OCI-LY7 (cell line): ENCODE data around the gene RAPGEF2. TPM values are rescaled to one million over a fixed set of nuclear protein-coding genes. Genes with fewer than 3 reads are reported as not detected.
"Not testable (repeated sequence)": the region's sequence is repeated elsewhere in the genome, so short reads cannot be mapped to it uniquely, and the experiment has no call there.

Experiments
- BruUV-seq: library from RNA; stranded (reverse); fragments of 400-500 nt; replicated peaks from 2 replicates; lab custom pipeline; 2021; lab: Mats Ljungman, UMichigan
- CTCF ChIA-PET: fragments of 300-600 bp; sonication (Branson Sonifier 250); formaldehyde crosslinking; loops from one replicate; lab custom pipeline; 2022; ENCODE audit warnings: antibody characterized with exemption; ENCODE audit not compliant: unreplicated experiment; lab: Charles Lee
- POLR2A ChIA-PET: fragments of 300-600 bp; sonication (Branson Sonifier 250); formaldehyde crosslinking; loops from one replicate; lab custom pipeline; 2022; ENCODE audit warnings: antibody characterized with exemption; lab: Charles Lee
- DNase-seq: peaks from one replicate; pipeline ENCODE4 v3.0.0-alpha.2; 2015; ENCODE audit warnings: low spot score
- H2AFZ ChIP-seq: fragments of 200-600 bp; sonication (generic), shearing (Covaris generic); 2 replicates; pipeline ENCODE4 v1.6.1; 2014; ENCODE audit warnings: mild to moderate bottlenecking, antibody characterized with exemption, low read length, moderate library complexity
- H3K27ac ChIP-seq: fragments of 200-600 bp; sonication (generic); 2 replicates; pipeline ENCODE4 v1.5.1; 2014; ENCODE audit warnings: mixed run types, low read depth, mild to moderate bottlenecking, moderate library complexity, low read length, inconsistent platforms; ENCODE audit not compliant: poor library complexity, severe bottlenecking
- H3K36me3 ChIP-seq: fragments of 200-600 bp; sonication (generic); 2 replicates; pipeline ENCODE4 v1.6.1; 2014; ENCODE audit warnings: mild to moderate bottlenecking, antibody characterized with exemption, low read length, moderate library complexity, mixed read lengths; ENCODE audit not compliant: insufficient read depth
- H3K4me1 ChIP-seq: fragments of 200-600 bp; sonication (generic); 2 replicates; pipeline ENCODE4 v1.5.1; 2014; ENCODE audit warnings: mild to moderate bottlenecking, low read length; ENCODE audit not compliant: insufficient read depth, poor library complexity, severe bottlenecking
- H3K4me2 ChIP-seq: fragments of 200-600 bp; sonication (generic); 2 replicates; pipeline ENCODE4 v1.6.1; 2014; ENCODE audit warnings: mild to moderate bottlenecking, low read length
- H3K4me3 ChIP-seq: fragments of 200-600 bp; sonication (generic); 2 replicates; pipeline ENCODE4 v1.5.1; 2014; ENCODE audit warnings: mild to moderate bottlenecking, low read depth, low read length; ENCODE audit not compliant: poor library complexity, severe bottlenecking
- H3K79me2 ChIP-seq: fragments of 200-600 bp; sonication (generic); 2 replicates; pipeline ENCODE4 v1.6.1; 2016; ENCODE audit warnings: low read depth, mild to moderate bottlenecking, low read length, moderate library complexity, mixed read lengths; ENCODE audit not compliant: insufficient read depth
- H3K9me2 ChIP-seq: fragments of 200-600 bp; sonication (generic); 2 replicates; pipeline ENCODE4 v1.6.1; 2016; ENCODE audit warnings: mild to moderate bottlenecking, low read length, mixed read lengths; ENCODE audit not compliant: insufficient read depth
- H3K9me3 ChIP-seq: fragments of 200-600 bp; sonication (generic); 2 replicates; pipeline ENCODE4 v1.6.1; 2014; ENCODE audit warnings: mild to moderate bottlenecking, mixed run types, low read length, mixed read lengths
- H4K20me1 ChIP-seq: fragments of 200-600 bp; sonication (generic); 2 replicates; pipeline ENCODE4 v1.6.1; 2014; ENCODE audit warnings: mild to moderate bottlenecking, antibody characterized with exemption, low read length, moderate library complexity, mixed read lengths; ENCODE audit not compliant: insufficient read depth
- CTCF ChIP-seq: fragments of 200-600 bp; sonication (generic); conservative IDR thresholded peaks from 2 replicates; pipeline ENCODE4 v1.5.1; 2014; ENCODE audit warnings: mild to moderate bottlenecking, antibody characterized with exemption, low read length, moderate library complexity, mixed read lengths
- EZH2phosphoT487 ChIP-seq: fragments of 200-600 bp; sonication (generic); IDR thresholded peaks from 2 replicates; pipeline ENCODE4 v1.6.1; 2018; ENCODE audit warnings: low read depth, borderline replicate concordance, mild to moderate bottlenecking, mixed run types, antibody characterized with exemption, low read length, moderate library complexity, mixed read lengths
- intact Hi-C: fragments of 100-400 bp; cut with micrococcal nuclease; formaldehyde crosslinking; loops from one replicate; pipeline ENCODE4 v1.10.0; 2022; ENCODE audit not compliant: unreplicated experiment
- total RNA-seq, 2 experiments: library from RNA; depleted of rRNA in 1 of 2; stranded (reverse); fragments of >200 nt in 1 of 2; shearing (Covaris generic) in 1 of 2; gene quantifications; 2 replicates each; pipeline ENCODE4 v1.2.3, GENCODE V29; 2014 to 2022

RAPGEF2 gene
- total RNA-seq, 2 experiments from 2014 or later, result 4.6 to 6.5 TPM

- Histone ChIP-seq H3K9me3 (no peaks in the 10 kb centered on the region), H3K4me1 (no peaks in the 10 kb centered on the region), H2AFZ (no peak overlapping the region), H3K4me3 (no peak overlapping the region), H3K27ac (no peak overlapping the region), H3K79me2 (no peaks in the 10 kb centered on the region), H3K36me3 (no peaks in the 10 kb centered on the region), H3K4me2 (no peak overlapping the region), H4K20me1 (no peaks in the 10 kb centered on the region), H3K9me2 (no peaks in the 10 kb centered on the region)
- CTCF ChIA-PET, result no interaction called here
- no peak for DNase-seq
- intact Hi-C loops, result no loop called here
- BruUV-seq, result no TSS peak
- POLR2A ChIA-PET, result no interaction called here
- TF ChIP-seq CTCF (no peak), EZH2phosphoT487 (no peak)
Observed at GRCh38 chr4:159378056-159378616, 275.3 kb downstream of the RAPGEF2 start.

GRCh38 chr4:159379064-159379463, 276.2 kb downstream of the RAPGEF2 start:
- POLR2A ChIA-PET, H3K36me3 ChIP-seq, H2AFZ ChIP-seq, H3K79me2 ChIP-seq, intact Hi-C loops, DNase-seq, H3K4me2 ChIP-seq, H3K4me3 ChIP-seq, BruUV-seq, H3K27ac ChIP-seq, CTCF ChIA-PET, H3K9me2 ChIP-seq, H4K20me1 ChIP-seq, H3K4me1 ChIP-seq, H3K9me3 ChIP-seq: not testable (repeated sequence)

- no peak overlapping the region for H3K4me2 ChIP-seq
- H3K79me2 ChIP-seq, result no peaks in the 10 kb centered on the region
- no TSS peak for BruUV-seq
- intact Hi-C loops, result no loop called here
- H3K9me3 ChIP-seq, result no peaks in the 10 kb centered on the region
- no peak overlapping the region for H3K4me3 ChIP-seq
- H4K20me1 ChIP-seq, result no peaks in the 10 kb centered on the region
- ChIA-PET CTCF (no interaction called here), POLR2A (no interaction called here)
- H3K27ac ChIP-seq, result no peak overlapping the region
- DNase-seq, result no peak
- no peaks in the 10 kb centered on the region for H3K9me2 ChIP-seq
- TF ChIP-seq EZH2phosphoT487 (no peak), CTCF (no peak)
- H2AFZ ChIP-seq, result no peak overlapping the region
- H3K4me1 ChIP-seq, result no peaks in the 10 kb centered on the region
- no peaks in the 10 kb centered on the region for H3K36me3 ChIP-seq
Observed at GRCh38 chr4:159379836-159380235, 277.0 kb downstream of the RAPGEF2 start.
